Measurements from ENCODE around the gene CFAP157. TPM values are rescaled to one million over a fixed set of nuclear protein-coding genes. Genes with fewer than 3 reads are reported as not detected.
A peak's percentile ranks its signal among the peaks of the same experiment; 100 is the strongest.

CFAP157 gene
- total RNA-seq, 4 donors from 2014 or later = 0.24 to 0.57 TPM; not detected in 2

GRCh38 chr9:127714951-127715469, 8.2 kb downstream of the CFAP157 start:
- no peaks in the 10 kb centered on the region for H3K36me3 ChIP-seq
- no peaks in the 10 kb centered on the region for H3K9me3 ChIP-seq
- peak overlapping the region; percentile 79 for H3K27ac ChIP-seq
- H3K4me1 ChIP-seq = peaks cover 20% of the 10 kb centered on the region
- no peaks in the 10 kb centered on the region for H3K27me3 ChIP-seq
- H3K4me3 ChIP-seq = peak overlapping the region; percentile 70
- TF ChIP-seq POLR2A (IDR thresholded peaks at IDR 0.05) (no peak), POLR2AphosphoS5 (IDR thresholded peaks at IDR 0.05) (no peak), CTCF (IDR thresholded peaks at IDR 0.05) (no peak), EP300 (IDR thresholded peaks at IDR 0.05) (no peak)
- DNase-seq (ENCODE audit: low spot score in 2 of 2) = no peak
- no CpG with 5 or more reads among the region's 44 CpGs for WGBS

GRCh38 chr9:127715470-127716337, 8.9 kb downstream of the CFAP157 start, which contains the start of the genes PTRH1 and TTC16:
TSS of gene PTRH1 (minus strand) at chr9:127715663. CDS start at chr9:127715639, 24 bp downstream.
TSS of gene TTC16 (plus strand) at chr9:127716079. CDS start at chr9:127716146, 67 bp downstream.
- H3K36me3 ChIP-seq = no peaks in the 10 kb centered on the region
- DNase-seq (ENCODE audit: low spot score in 2 of 2) = peak; percentile 99
- H3K27me3 ChIP-seq = no peaks in the 10 kb centered on the region
- H3K9me3 ChIP-seq = no peaks in the 10 kb centered on the region
- peaks cover 20% of the 10 kb centered on the region for H3K4me1 ChIP-seq
- H3K27ac ChIP-seq = peak within 1 kb of the TSS; percentile 79
- TF ChIP-seq CTCF (IDR thresholded peaks at IDR 0.05) = no peak
- no peak for TF ChIP-seq EP300 (IDR thresholded peaks at IDR 0.05)
- peak in 2 of 3 donors; percentile 66 to 73 for TF ChIP-seq POLR2AphosphoS5 (IDR thresholded peaks at IDR 0.05)
- TF ChIP-seq POLR2A (IDR thresholded peaks at IDR 0.05) = peak in 1 of 2 donors; percentile 52
- 5% methylated on average over 43 of the region's 65 CpGs for WGBS
- H3K4me3 ChIP-seq = peak within 1 kb of the TSS; percentile 70

GRCh38 chr9:127716412-127716811, 9.6 kb downstream of the CFAP157 start:
- Histone ChIP-seq H3K4me1 (peaks cover 20% of the 10 kb centered on the region), H3K36me3 (no peaks in the 10 kb centered on the region), H3K27ac (no peak overlapping the region), H3K4me3 (peak overlapping the region; percentile 70), H3K9me3 (no peaks in the 10 kb centered on the region), H3K27me3 (no peaks in the 10 kb centered on the region)
- 86% methylated on average over 2 of the region's 9 CpGs for WGBS
- no peak for DNase-seq (ENCODE audit: low spot score in 2 of 2)
- TF ChIP-seq EP300 (IDR thresholded peaks at IDR 0.05) = no peak

GRCh38 chr9:127717766-127718165, 11.0 kb downstream of the CFAP157 start:
- Histone ChIP-seq H3K4me1 (peaks cover 20% of the 10 kb centered on the region), H3K36me3 (no peaks in the 10 kb centered on the region), H3K4me3 (no peak overlapping the region), H3K27me3 (no peaks in the 10 kb centered on the region), H3K9me3 (no peaks in the 10 kb centered on the region), H3K27ac (no peak overlapping the region)
- DNase-seq (ENCODE audit: low spot score in 2 of 2) = no peak
- no peak for TF ChIP-seq EP300 (IDR thresholded peaks at IDR 0.05)
- no peak for TF ChIP-seq CTCF (IDR thresholded peaks at IDR 0.05)
- no peak for TF ChIP-seq POLR2AphosphoS5 (IDR thresholded peaks at IDR 0.05)
- no peak for TF ChIP-seq POLR2A (IDR thresholded peaks at IDR 0.05)
- 89% methylated on average over 5 of the region's 5 CpGs for WGBS

GRCh38 chr9:127720031-127720864, 13.5 kb downstream of the CFAP157 start:
- peaks cover 27% of the 10 kb centered on the region for H3K4me1 ChIP-seq
- H3K27ac ChIP-seq = no peak overlapping the region
- TF ChIP-seq EP300 (IDR thresholded peaks at IDR 0.05) = no peak
- TF ChIP-seq POLR2A (IDR thresholded peaks at IDR 0.05) = no peak
- no peak for TF ChIP-seq CTCF (IDR thresholded peaks at IDR 0.05)
- TF ChIP-seq POLR2AphosphoS5 (IDR thresholded peaks at IDR 0.05) = no peak
- no peaks in the 10 kb centered on the region for H3K27me3 ChIP-seq
- no peak overlapping the region for H3K4me3 ChIP-seq
- 87% methylated on average over 10 of the region's 12 CpGs for WGBS
- DNase-seq (ENCODE audit: low spot score in 2 of 2) = no peak
- H3K36me3 ChIP-seq = no peaks in the 10 kb centered on the region
- H3K9me3 ChIP-seq = no peaks in the 10 kb centered on the region

Measured in suprapubic skin (tissue), 4 donors.